ENCODE measurements around the gene SPCS2. TPM values are rescaled to one million over a fixed set of nuclear protein-coding genes. Genes with fewer than 3 reads are reported as not detected.
"Not testable (repeated sequence)": the region's sequence is repeated elsewhere in the genome, so short reads cannot be mapped to it uniquely, and the experiment has no call there.

Gene SPCS2
- total and polyA plus RNA-seq, 4 donors: 80.9 to 169 (median 129) TPM

DNA sequence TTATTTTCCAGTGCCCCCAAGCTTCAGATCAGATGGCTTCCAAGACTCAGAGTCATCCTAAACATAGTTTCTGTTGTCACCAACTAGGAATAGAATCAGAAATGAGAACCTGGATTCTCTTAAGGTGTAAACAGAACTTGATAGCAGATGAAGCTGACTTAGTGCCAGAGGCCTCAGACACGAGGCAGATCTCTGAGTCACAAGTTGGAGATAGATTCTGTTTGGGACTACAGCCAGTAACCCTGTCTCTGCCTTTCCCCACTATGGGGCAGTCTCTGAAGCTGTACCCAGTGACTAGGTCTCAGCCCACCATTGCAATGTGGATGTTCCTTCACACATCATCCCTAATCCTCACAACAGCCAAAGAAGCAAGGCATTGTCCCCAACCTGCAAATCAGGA, 65.1 kb downstream of the SPCS2 start:
- H3K4me1 ChIP-seq (ENCODE audit: control insufficient read depth in 5 of 5, insufficient read depth in 5 of 5, low read length in 5 of 5): peaks cover 0 to 9% (median 0%) of the 10 kb centered on the region in 5 donors
- H3K9me3 ChIP-seq (ENCODE audit: control insufficient read depth in 4 of 4, insufficient read depth in 3 of 4, low read length in 3 of 4): peaks cover 0 to 2% (median 0%) of the 10 kb centered on the region in 4 donors
- ATAC-seq (ENCODE audit: insufficient read depth, low FRiP score): no peak
- DNase-seq: no peak
- H3K27ac ChIP-seq (ENCODE audit: low read depth in 1 of 2, low read length in 1 of 2): peak overlapping the region in 1 of 2 donors; percentile 83
- H3K4me3 ChIP-seq: no peak overlapping the region
- peaks cover 0 to 9% (median 5%) of the 10 kb centered on the region in 4 donors for H3K36me3 ChIP-seq (ENCODE audit: control insufficient read depth in 4 of 4, insufficient read depth in 4 of 4, low read length in 4 of 4)
- no peak overlapping the region for H3K9ac ChIP-seq (ENCODE audit: insufficient read depth in 1 of 2, low read length in 2 of 2)
- TF ChIP-seq CTCF (IDR thresholded peaks at IDR 0.05; ENCODE audit: control extremely low read depth, extremely low read depth): no peak
- WGBS, 2 donors: 16 to 45% methylated on average over 1 of the region's 1 CpG
- H3K27me3 ChIP-seq (ENCODE audit: control insufficient read depth in 3 of 3, insufficient read depth in 3 of 3, low read length in 2 of 3): no peaks in the 10 kb centered on the region

GRCh38 chr11:75019200-75019599, 70.1 kb downstream of the SPCS2 start:
- not testable (repeated sequence) for ATAC-seq (ENCODE audit: insufficient read depth, low FRiP score); H3K27me3 ChIP-seq (ENCODE audit: control insufficient read depth in 3 of 3, insufficient read depth in 3 of 3, low read length in 2 of 3); H3K4me3 ChIP-seq; DNase-seq; H3K9ac ChIP-seq (ENCODE audit: insufficient read depth in 1 of 2, low read length in 2 of 2); H3K4me1 ChIP-seq (ENCODE audit: control insufficient read depth in 5 of 5, insufficient read depth in 5 of 5, low read length in 5 of 5); H3K36me3 ChIP-seq (ENCODE audit: control insufficient read depth in 4 of 4, insufficient read depth in 4 of 4, low read length in 4 of 4); H3K27ac ChIP-seq (ENCODE audit: low read depth in 1 of 2, low read length in 1 of 2); H3K9me3 ChIP-seq (ENCODE audit: control insufficient read depth in 4 of 4, insufficient read depth in 3 of 4, low read length in 3 of 4)
- WGBS, 2 donors: 93 to 97% methylated on average over 3 of the region's 3 CpGs

DNA sequence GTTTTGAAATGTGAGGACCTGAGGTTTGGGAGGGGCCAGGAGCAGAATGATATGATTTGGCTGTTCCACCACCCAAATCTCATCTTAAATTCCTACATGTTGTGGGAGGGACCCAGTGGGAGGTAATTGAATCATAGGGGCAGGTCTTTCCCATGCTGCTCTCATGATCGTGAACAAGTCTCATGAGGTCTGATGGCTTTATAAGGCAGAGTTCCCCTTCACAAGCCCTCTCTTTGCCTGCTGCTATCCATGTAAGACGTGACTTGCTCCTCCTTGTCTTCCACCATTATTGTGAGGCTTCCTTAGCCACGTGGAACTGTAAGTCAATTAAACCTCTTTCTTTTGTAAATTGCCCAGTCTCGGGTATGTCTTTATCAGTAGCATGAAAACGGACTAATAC, 71.3 kb downstream of the SPCS2 start:
- H3K27ac ChIP-seq (ENCODE audit: low read depth in 1 of 2, low read length in 1 of 2); H3K9me3 ChIP-seq (ENCODE audit: control insufficient read depth in 4 of 4, insufficient read depth in 3 of 4, low read length in 3 of 4); H3K9ac ChIP-seq (ENCODE audit: insufficient read depth in 1 of 2, low read length in 2 of 2); H3K36me3 ChIP-seq (ENCODE audit: control insufficient read depth in 4 of 4, insufficient read depth in 4 of 4, low read length in 4 of 4); ATAC-seq (ENCODE audit: insufficient read depth, low FRiP score); H3K4me1 ChIP-seq (ENCODE audit: control insufficient read depth in 5 of 5, insufficient read depth in 5 of 5, low read length in 5 of 5); DNase-seq; H3K27me3 ChIP-seq (ENCODE audit: control insufficient read depth in 3 of 3, insufficient read depth in 3 of 3, low read length in 2 of 3); H3K4me3 ChIP-seq: not testable (repeated sequence)
- 84 to 90% methylated on average over 5 of the region's 5 CpGs for WGBS, 2 donors

DNA sequence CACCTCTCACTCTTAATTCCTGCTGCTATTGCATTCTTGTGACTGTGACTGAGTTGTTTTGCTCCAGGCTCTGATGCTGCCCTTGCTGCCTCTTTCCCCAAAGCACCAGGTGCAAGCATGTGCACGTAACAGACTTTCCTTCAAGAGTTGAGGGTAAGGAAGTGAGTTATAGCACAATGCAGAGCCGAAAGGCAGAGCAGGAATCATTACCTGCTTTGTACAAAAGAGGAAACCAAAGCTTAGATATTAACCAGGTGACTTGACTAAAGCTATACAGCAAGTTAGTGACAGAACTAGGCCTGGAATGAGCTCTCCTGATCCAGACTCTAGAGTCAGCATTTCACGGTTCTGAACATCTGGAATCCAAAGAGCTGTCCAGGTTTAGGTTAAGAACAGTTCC, 73.2 kb downstream of the SPCS2 start:
- H3K4me1 ChIP-seq (ENCODE audit: control insufficient read depth in 5 of 5, insufficient read depth in 5 of 5, low read length in 5 of 5): no peaks in the 10 kb centered on the region
- H3K36me3 ChIP-seq (ENCODE audit: control insufficient read depth in 4 of 4, insufficient read depth in 4 of 4, low read length in 4 of 4): no peaks in the 10 kb centered on the region
- DNase-seq: no peak
- H3K9ac ChIP-seq (ENCODE audit: insufficient read depth in 1 of 2, low read length in 2 of 2): no peak overlapping the region
- no peak overlapping the region for H3K4me3 ChIP-seq
- H3K27me3 ChIP-seq (ENCODE audit: control insufficient read depth in 3 of 3, insufficient read depth in 3 of 3, low read length in 2 of 3): no peaks in the 10 kb centered on the region
- no peak for ATAC-seq (ENCODE audit: insufficient read depth, low FRiP score)
- no peak overlapping the region for H3K27ac ChIP-seq (ENCODE audit: low read depth in 1 of 2, low read length in 1 of 2)
- no peak for TF ChIP-seq CTCF (IDR thresholded peaks at IDR 0.05; ENCODE audit: control extremely low read depth, extremely low read depth)
- WGBS, 2 donors: 86 to 93% methylated on average over 3 of the region's 3 CpGs
- H3K9me3 ChIP-seq (ENCODE audit: control insufficient read depth in 4 of 4, insufficient read depth in 3 of 4, low read length in 3 of 4): no peaks in the 10 kb centered on the region
